HG02610 (cell line): ENCODE measurements around the gene PSMD1.

Experiments
- ATAC-seq: cut with Tn5 transposase; IDR thresholded peaks from one replicate; pipeline ENCODE4 v1.9.1; 2021; ENCODE audit warnings: mild to moderate bottlenecking, moderate library complexity; ENCODE audit not compliant: unreplicated experiment

The PSMD1 gene

DNA sequence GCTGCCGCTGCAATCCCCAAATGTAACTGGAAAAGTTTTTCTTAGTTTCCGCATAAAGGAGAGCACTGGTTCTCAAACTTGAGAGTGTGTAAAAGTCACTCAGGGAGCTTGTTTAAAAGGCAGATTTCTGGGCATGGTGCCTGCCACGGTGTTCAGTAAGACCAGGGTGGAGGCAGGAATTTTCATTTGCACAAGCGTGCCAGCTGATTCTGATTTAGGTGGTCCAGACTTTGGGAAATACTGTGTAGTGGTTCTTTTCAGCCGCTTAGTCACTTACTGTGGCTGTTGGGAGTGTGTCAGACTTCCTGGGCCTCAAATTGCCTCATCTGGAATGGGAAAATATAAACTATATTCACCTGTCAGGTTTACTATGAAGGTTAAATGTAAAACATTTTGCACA, 142.6 kb downstream of the PSMD1 start:
- no peak for ATAC-seq

- ATAC-seq, result no peak
These were observed 144.3 kb downstream of the PSMD1 start for GRCh38 chr2:231200805-231201474.

- ATAC-seq, result no peak
These were observed 144.8 kb downstream of the PSMD1 start for GRCh38 chr2:231201475-231201814.

DNA sequence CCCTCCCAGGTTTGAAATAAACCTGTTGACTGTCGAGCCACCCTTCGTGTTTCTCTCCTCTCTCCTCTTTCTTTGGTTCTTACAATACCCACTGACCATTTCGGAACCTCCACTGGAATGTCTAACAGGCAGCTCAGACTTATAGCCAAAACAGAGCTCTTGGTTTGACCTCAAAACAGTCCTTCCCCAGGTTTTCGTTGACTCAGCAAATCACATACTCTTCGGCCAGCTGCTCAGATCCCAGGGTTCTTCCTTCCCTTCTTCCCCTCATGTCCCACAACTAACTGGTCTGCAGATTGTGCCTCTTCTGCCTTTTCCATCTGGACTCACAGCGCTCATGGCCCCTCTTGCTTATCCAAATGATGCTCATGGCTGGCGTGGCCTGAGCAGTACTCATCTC, 146.4 kb downstream of the PSMD1 start:
- ATAC-seq, result no peak

GRCh38 chr2:231204146-231204545, 147.5 kb downstream of the PSMD1 start:
- ATAC-seq, result no peak

- ATAC-seq, result no peak
These were observed 147.9 kb downstream of the PSMD1 start for GRCh38 chr2:231204581-231204980.

- no peak for ATAC-seq
These were observed 151.1 kb downstream of the PSMD1 start for GRCh38 chr2:231207734-231208133.

- ATAC-seq, result no peak
These were observed 154.1 kb downstream of the PSMD1 start for GRCh38 chr2:231210782-231211181.

- no peak for ATAC-seq
These were observed 154.8 kb downstream of the PSMD1 start for GRCh38 chr2:231211486-231211885.

- ATAC-seq, result no peak
These were observed 155.7 kb downstream of the PSMD1 start for GRCh38 chr2:231212329-231212845.

DNA sequence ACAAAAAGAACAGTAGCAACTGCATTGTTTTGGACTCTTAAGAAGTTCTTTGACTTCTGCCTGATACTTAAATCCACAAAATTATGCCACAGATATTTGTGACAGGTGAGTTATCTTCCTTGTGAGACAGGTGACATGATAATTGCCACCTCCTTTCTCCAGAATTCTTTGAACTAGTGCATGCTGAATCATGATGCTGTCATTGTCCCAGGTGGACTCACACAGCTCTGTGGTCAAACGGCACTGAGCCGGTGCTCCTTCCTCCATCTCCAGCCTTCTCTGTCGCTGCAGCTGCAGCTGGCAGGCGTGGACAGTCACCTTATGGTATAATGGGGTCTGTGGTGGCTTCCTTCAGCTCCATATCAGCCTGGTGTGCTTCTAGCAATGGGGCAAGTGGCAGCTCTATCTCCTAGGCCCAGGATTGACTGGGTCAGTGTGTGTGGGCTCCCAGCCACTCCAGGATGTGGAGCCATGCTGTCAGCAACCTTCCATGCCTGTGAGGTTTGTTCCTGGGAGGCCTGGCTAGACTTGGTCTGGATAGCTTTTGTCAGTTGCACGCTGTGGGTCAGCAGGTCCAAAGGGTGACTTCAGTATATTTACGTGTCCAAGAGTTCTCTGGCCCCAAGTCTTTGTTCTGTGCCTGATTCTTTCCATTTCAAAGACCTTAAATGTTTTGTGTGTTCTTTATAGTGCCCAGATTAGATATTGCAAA, 157.4 kb downstream of the PSMD1 start:
- ATAC-seq, result no peak

- no peak for ATAC-seq
These were observed 161.7 kb downstream of the PSMD1 start for GRCh38 chr2:231218366-231218765.

GRCh38 chr2:231219289-231219688, 162.6 kb downstream of the PSMD1 start:
- ATAC-seq, result no peak

DNA sequence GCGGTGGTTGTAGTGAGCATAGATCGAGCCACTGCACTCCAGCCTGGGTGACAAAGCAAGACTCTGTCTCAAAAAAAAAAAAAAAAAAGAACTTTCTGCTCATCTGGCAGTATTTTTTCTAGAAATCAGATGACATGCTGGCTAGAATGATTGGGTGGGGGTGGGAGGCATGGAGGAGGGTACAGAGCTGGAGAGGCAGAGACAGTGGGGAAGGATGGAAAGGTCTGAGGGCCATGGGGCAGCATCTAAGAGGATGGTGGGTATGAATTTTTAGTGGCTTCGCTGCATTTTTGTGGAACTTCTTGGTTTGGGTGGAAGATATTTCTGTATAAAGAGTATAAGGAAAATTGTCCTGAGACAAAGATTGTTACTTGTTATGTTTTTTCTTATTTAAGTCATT, 165.1 kb downstream of the PSMD1 start:
- no peak for ATAC-seq
